ENCODE measurements around the gene GDF15.

- TF ChIP-seq CTCF (IDR thresholded peaks at IDR 0.05; ENCODE audit: borderline replicate concordance, extremely low read depth, low read length, poor library complexity, severe bottlenecking): peak; percentile 100
- TF ChIP-seq EZH2 (IDR thresholded peaks at IDR 0.05; ENCODE audit: borderline replicate concordance, low read depth, low read length, severe bottlenecking): peak; percentile 70
These were observed 2.4 kb downstream of the GDF15 start for GRCh38 chr19:18388100-18388959.
